GM23338 (cell line): ENCODE results near the gene LRRTM2.

Experiments
- CTCF ChIP-seq, 2 experiments: fragments of 200-600 bp in 1 of 2; sonication (generic) in 1 of 2; conservative IDR thresholded peaks; 2 replicates each; pipeline versions ENCODE4 v1.5.1 to v1.6.1; 2016 to 2017; ENCODE audit warnings: antibody characterized with exemption in 2 of 2, low read depth in 2 of 2, mild to moderate bottlenecking in 2 of 2, moderate library complexity in 1 of 2
- EZH2 ChIP-seq: fragments of 200-600 bp; sonication (generic); IDR thresholded peaks from one replicate; pipeline ENCODE4 v1.8.0; 2017; ENCODE audit warnings: antibody characterized with exemption, mild to moderate bottlenecking, low read depth; ENCODE audit not compliant: unreplicated experiment
- POLR2AphosphoS5 ChIP-seq: IDR thresholded peaks from 2 replicates; pipeline ENCODE4 v1.6.1; 2016; ENCODE audit warnings: antibody characterized with exemption, low read depth
- STAT1 ChIP-seq: IDR thresholded peaks from one replicate; pipeline ENCODE4 v1.6.1; 2016; ENCODE audit warnings: antibody characterized with exemption; ENCODE audit not compliant: unreplicated experiment

GRCh38 chr5:138874771-138875551 lies at the start of gene LRRTM2:
- TF ChIP-seq CTCF (conservative IDR thresholded peaks at IDR 0.05; ENCODE audit: low read depth in 2 of 2) (no peak), EZH2 (no peak), STAT1 (no peak), POLR2AphosphoS5 (no peak)
